ENCODE measurements around the gene NKAIN4. TPM values are rescaled to one million over a fixed set of nuclear protein-coding genes. Genes with fewer than 3 reads are reported as not detected.

Gene NKAIN4
- total RNA-seq, 1 donor from 2014 or later, result not detected

- TF ChIP-seq CTCF (IDR thresholded peaks at IDR 0.05), result no peak
- ATAC-seq (ENCODE audit: low read depth) (no peak), DNase-seq (no peak)
- H3K27me3 Mint-ChIP-seq, result no peaks in the 10 kb centered on the region
- ChIA-PET POLR2A (no interaction called here), CTCF (no interaction called here)
- H3K27ac Mint-ChIP-seq, result no peak overlapping the region
- no peaks in the 10 kb centered on the region for H3K4me1 Mint-ChIP-seq
- no peak overlapping the region for H3K4me3 Mint-ChIP-seq
- H3K36me3 Mint-ChIP-seq (ENCODE audit: low read depth), result peaks cover 61% of the 10 kb centered on the region
- intact Hi-C loops (cut with micrococcal nuclease), result no loop called here
- H3K9me3 Mint-ChIP-seq, result no peaks in the 10 kb centered on the region
Observed at GRCh38 chr20:63281742-63282665, 27.7 kb upstream of the NKAIN4 start.

DNA sequence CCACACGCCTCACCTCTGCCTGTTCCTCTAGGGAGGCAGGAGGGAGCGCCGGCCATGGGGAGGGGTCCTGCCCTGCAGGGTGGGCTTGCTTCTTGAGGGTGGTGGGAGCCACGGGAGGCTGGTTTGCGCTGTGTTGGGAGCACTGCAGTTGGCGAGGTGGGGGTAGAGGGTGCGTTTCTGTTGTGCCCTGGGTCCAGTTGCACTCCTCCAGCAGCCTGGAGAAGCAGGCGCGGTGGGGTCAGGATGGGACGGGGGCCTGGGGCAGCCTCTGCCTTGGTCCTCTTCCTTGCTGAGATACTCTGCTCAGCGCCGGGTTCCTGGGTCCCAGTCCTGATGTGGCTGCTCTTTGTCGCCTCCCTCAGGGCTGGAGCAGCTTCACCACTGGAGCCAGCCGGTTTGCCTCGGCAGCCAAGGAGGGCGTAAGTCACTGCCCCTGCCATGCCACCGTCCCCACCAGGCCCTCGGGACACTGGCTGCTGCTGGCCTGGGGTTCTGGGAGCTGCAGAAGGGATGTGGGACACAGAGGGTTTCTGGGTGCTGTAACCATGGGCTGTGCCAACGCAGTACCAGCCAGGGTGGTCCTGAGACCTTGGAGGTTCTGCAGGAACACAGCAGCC lies 26.8 kb upstream of the NKAIN4 start:
- Mint-ChIP-seq H3K36me3 (ENCODE audit: low read depth) (peaks cover 61% of the 10 kb centered on the region), H3K4me3 (no peak overlapping the region), H3K27ac (no peak overlapping the region), H3K9me3 (no peaks in the 10 kb centered on the region), H3K4me1 (no peaks in the 10 kb centered on the region), H3K27me3 (no peaks in the 10 kb centered on the region)
- ChIA-PET POLR2A (no interaction called here), CTCF (no interaction called here)
- no peak for TF ChIP-seq CTCF (IDR thresholded peaks at IDR 0.05)
- DNase-seq (no peak), ATAC-seq (ENCODE audit: low read depth) (no peak)
- intact Hi-C loops (cut with micrococcal nuclease), result no loop called here

DNA sequence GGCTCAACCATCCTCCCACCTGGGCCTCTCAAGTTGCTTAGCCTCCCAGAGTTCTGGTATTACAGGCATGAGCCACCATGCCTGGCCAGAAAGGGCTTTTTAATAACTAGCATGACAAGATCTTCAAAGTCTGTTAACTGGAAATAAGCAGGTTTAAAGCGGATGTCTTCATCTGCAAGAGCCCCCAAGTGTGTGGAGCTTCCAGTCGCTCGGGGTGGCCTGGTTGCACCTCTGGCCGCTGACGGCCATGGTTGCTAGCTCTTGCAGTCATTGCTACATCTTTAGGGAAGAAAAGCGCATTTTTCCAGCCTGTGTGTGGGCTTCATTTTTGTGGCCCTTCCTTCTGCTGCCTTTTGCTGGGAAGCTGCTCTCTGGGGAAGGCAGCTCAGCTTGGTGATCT lies 26.1 kb upstream of the NKAIN4 start:
- H3K4me1 Mint-ChIP-seq, result peaks cover 1% of the 10 kb centered on the region
- no peak overlapping the region for H3K27ac Mint-ChIP-seq
- ATAC-seq (ENCODE audit: low read depth) (no peak), DNase-seq (no peak)
- TF ChIP-seq CTCF (IDR thresholded peaks at IDR 0.05), result no peak
- intact Hi-C loops (cut with micrococcal nuclease), result no loop called here
- H3K27me3 Mint-ChIP-seq, result no peaks in the 10 kb centered on the region
- ChIA-PET POLR2A (no interaction called here), CTCF (interaction anchor here (0.7 kb wide), 1 partner anchor 951 kb away, joined by 3 read pairs; no protein-coding TSS in a partner anchor)
- peaks cover 57% of the 10 kb centered on the region for H3K36me3 Mint-ChIP-seq (ENCODE audit: low read depth)
- no peak overlapping the region for H3K4me3 Mint-ChIP-seq
- H3K9me3 Mint-ChIP-seq, result no peaks in the 10 kb centered on the region

DNA sequence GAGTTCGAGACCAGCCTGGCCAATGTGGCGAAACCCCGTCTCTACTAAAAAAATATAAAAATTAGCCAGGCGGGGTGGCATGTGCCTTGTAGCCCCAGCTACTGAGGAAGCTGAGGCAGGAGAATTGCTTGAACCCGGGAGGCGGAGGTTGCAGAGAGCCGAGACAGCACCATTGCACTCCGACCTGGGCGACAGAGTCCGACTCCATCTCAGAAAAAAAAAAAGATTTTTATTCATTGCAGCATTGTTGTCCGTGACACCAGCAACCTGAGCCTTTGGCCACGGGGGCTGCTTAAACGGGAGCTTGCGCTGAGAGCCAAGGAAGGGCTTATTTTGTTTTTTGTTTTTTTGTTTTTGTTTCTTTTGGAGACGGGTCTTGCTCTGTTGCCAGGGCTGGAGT lies 25.7 kb upstream of the NKAIN4 start:
- Mint-ChIP-seq H3K4me3 (no peak overlapping the region), H3K4me1 (peaks cover 3% of the 10 kb centered on the region), H3K36me3 (ENCODE audit: low read depth) (peaks cover 58% of the 10 kb centered on the region), H3K9me3 (no peaks in the 10 kb centered on the region), H3K27me3 (no peaks in the 10 kb centered on the region), H3K27ac (no peak overlapping the region)
- intact Hi-C loops (cut with micrococcal nuclease), result no loop called here
- CTCF ChIA-PET, result interaction anchor here (0.7 kb wide), 1 partner anchor 950 kb away, joined by 3 read pairs; no protein-coding TSS in a partner anchor
- no peak for ATAC-seq (ENCODE audit: low read depth)
- no peak for TF ChIP-seq CTCF (IDR thresholded peaks at IDR 0.05)
- DNase-seq, result no peak
- POLR2A ChIA-PET, result no interaction called here

GRCh38 chr20:63278661-63279060 lies 24.4 kb upstream of the NKAIN4 start:
- DNase-seq, result no peak
- Mint-ChIP-seq H3K9me3 (no peaks in the 10 kb centered on the region), H3K36me3 (ENCODE audit: low read depth) (peaks cover 54% of the 10 kb centered on the region), H3K4me3 (no peak overlapping the region), H3K27ac (no peak overlapping the region), H3K27me3 (no peaks in the 10 kb centered on the region), H3K4me1 (peaks cover 14% of the 10 kb centered on the region)
- ATAC-seq (ENCODE audit: low read depth), result no peak
- intact Hi-C loops (cut with micrococcal nuclease), result no loop called here
- ChIA-PET POLR2A (no interaction called here), CTCF (no interaction called here)
- TF ChIP-seq CTCF (IDR thresholded peaks at IDR 0.05), result no peak

All from activated B cell treated with CpG ODN at 0.5 μM for 24 hours (primary cell).